Uterus (tissue), 2 donors: ENCODE data around the gene C16orf92.

Experiments used
- POLR2A ChIP-seq, 2 donors: fragments of 450-650 bp; IDR thresholded peaks; one replicate each; pipeline ENCODE4 v1.6.1; 2016; ENCODE audit warnings: antibody characterized with exemption in 2 of 2, mild to moderate bottlenecking in 1 of 2, moderate library complexity in 1 of 2
- TF ChIP-seq, protein P1 (sequence below), 4 experiments: fragments of 200-600 bp in 2 of 4; fragments of 450-650 bp in 2 of 4; sonication (generic) in 2 of 4; IDR thresholded peaks; one replicate each; pipeline ENCODE4 v1.5.1; 2016 to 2019; ENCODE audit warnings: antibody characterized with exemption in 4 of 4, mild to moderate bottlenecking in 2 of 4, moderate library complexity in 1 of 4

GRCh38 chr16:29986931-29987330 is 36.1 kb upstream of the C16orf92 start:
- TF ChIP-seq, protein P1, sequence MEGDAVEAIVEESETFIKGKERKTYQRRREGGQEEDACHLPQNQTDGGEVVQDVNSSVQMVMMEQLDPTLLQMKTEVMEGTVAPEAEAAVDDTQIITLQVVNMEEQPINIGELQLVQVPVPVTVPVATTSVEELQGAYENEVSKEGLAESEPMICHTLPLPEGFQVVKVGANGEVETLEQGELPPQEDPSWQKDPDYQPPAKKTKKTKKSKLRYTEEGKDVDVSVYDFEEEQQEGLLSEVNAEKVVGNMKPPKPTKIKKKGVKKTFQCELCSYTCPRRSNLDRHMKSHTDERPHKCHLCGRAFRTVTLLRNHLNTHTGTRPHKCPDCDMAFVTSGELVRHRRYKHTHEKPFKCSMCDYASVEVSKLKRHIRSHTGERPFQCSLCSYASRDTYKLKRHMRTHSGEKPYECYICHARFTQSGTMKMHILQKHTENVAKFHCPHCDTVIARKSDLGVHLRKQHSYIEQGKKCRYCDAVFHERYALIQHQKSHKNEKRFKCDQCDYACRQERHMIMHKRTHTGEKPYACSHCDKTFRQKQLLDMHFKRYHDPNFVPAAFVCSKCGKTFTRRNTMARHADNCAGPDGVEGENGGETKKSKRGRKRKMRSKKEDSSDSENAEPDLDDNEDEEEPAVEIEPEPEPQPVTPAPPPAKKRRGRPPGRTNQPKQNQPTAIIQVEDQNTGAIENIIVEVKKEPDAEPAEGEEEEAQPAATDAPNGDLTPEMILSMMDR (IDR thresholded peaks at IDR 0.05) = no peak
- TF ChIP-seq POLR2A (IDR thresholded peaks at IDR 0.05) = no peak
